Endodermal cell (in vitro differentiated cells): ENCODE measurements around the gene RERE. TPM values are rescaled to one million over a fixed set of nuclear protein-coding genes. Genes with fewer than 3 reads are reported as not detected.

Experiments
- DNase-seq: peaks from one replicate; pipeline ENCODE4 v3.0.0-alpha.2; 2017
- H3K27ac ChIP-seq: 2 replicates; pipeline ENCODE4 v1.5.1; 2013; ENCODE audit warnings: mild to moderate bottlenecking, low read depth, low read length, moderate library complexity
- H3K27me3 ChIP-seq: 2 replicates; pipeline ENCODE4 v1.6.1; 2013; ENCODE audit warnings: mild to moderate bottlenecking, low read length, moderate library complexity; ENCODE audit not compliant: insufficient read depth, control insufficient read depth, poor library complexity, severe bottlenecking
- H3K36me3 ChIP-seq: 2 replicates; pipeline ENCODE4 v1.7.0; 2013; ENCODE audit warnings: mild to moderate bottlenecking, low read length, moderate library complexity; ENCODE audit not compliant: control insufficient read depth, insufficient read depth
- H3K4me1 ChIP-seq: one replicate; pipeline ENCODE4 v1.7.0; 2013; ENCODE audit warnings: low read length; ENCODE audit not compliant: control insufficient read depth, insufficient read depth
- H3K4me3 ChIP-seq: 2 replicates; pipeline ENCODE4 v1.5.1; 2013; ENCODE audit warnings: mild to moderate bottlenecking, low read length, moderate library complexity
- H3K9ac ChIP-seq: 2 replicates; pipeline ENCODE4 v1.6.1; 2013; ENCODE audit warnings: mild to moderate bottlenecking, low read length, moderate library complexity; ENCODE audit not compliant: poor library complexity, severe bottlenecking; ENCODE audit errors: extremely low read depth
- H3K9me3 ChIP-seq: 2 replicates; pipeline ENCODE4 v1.6.1; 2013; ENCODE audit warnings: mild to moderate bottlenecking, low read length, moderate library complexity; ENCODE audit not compliant: control insufficient read depth
- H3K27ac Mint-ChIP-seq: 2 replicates; pipeline ENCODE4 v1.8.0; 2020; ENCODE audit warnings: mixed read lengths
- H3K27me3 Mint-ChIP-seq: 2 replicates; pipeline ENCODE4 v1.8.0; 2021; ENCODE audit warnings: mild to moderate bottlenecking, mixed read lengths; ENCODE audit not compliant: insufficient read depth
- H3K36me3 Mint-ChIP-seq: 2 replicates; pipeline ENCODE4 v1.8.0; 2020; ENCODE audit warnings: low read depth, mixed read lengths
- H3K4me1 Mint-ChIP-seq: 2 replicates; pipeline ENCODE4 v1.8.0; 2020; ENCODE audit warnings: mixed read lengths
- H3K4me3 Mint-ChIP-seq: 2 replicates; pipeline ENCODE4 v1.8.0; 2020; ENCODE audit warnings: mild to moderate bottlenecking, moderate library complexity, mixed read lengths
- H3K9me3 Mint-ChIP-seq: 2 replicates; pipeline ENCODE4 v1.8.0; 2020; ENCODE audit warnings: mild to moderate bottlenecking, mixed read lengths
- CTCF ChIP-seq: fragments of 200-600 bp; sonication (generic); conservative IDR thresholded peaks from 2 replicates; pipeline ENCODE4 v1.5.0; 2021; ENCODE audit warnings: antibody characterized with exemption, mild to moderate bottlenecking
- WGBS, 2 experiments: methylation state at CpG; one replicate each; pipeline versions ENCODE4 v1.1.5 to v1.1.7; 2013; ENCODE audit warnings: missing lambda C conversion rate in 2 of 2, mixed read lengths in 1 of 2; ENCODE audit not compliant: insufficient coverage in 1 of 2, insufficient read length in 1 of 2; 5-methylcytosine and 5-hydroxymethylcytosine counted together
- total RNA-seq, 2 donors: library from RNA; stranded (reverse); fragmentation: NEBNext Ultra II Directional in 1 of 2; extraction: Animal tissue kit (Norgen Biotek cat#: 25700) in 1 of 2; gene quantifications; 2 replicates in 1 of 2; 3 replicates in 1 of 2; pipeline ENCODE4 v1.2.1, GENCODE V29; 2021

RERE gene
- total RNA-seq, 2 donors from 2014 or later: 159 to 179 TPM

DNA sequence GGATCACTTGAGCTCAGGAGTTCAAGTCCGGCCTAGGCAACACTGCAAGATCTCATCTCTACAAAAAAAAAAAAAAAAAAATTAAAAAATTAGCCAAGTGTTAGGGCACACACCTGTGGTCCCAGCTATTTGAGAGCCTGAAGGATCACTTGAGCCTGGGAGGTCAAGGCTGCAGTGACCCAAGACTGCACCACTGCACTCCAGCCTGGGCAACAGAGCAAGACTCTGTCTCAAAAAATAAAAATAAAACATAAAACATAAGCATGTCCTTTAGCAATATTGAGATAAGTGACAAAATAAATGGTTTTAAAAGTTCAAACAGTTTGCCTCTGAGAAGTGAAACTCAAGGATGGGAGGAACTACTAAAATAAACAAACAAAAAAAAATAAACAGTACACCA, 101.2 kb downstream of the RERE start:
- Histone ChIP-seq H3K36me3 (no peaks in the 10 kb centered on the region), H3K9me3 (no peaks in the 10 kb centered on the region), H3K4me1 (peaks cover 9% of the 10 kb centered on the region), H3K9ac (no peak overlapping the region), H3K27me3 (no peaks in the 10 kb centered on the region), H3K4me3 (no peak overlapping the region), H3K27ac (no peak overlapping the region)
- no peak for TF ChIP-seq CTCF
- DNase-seq: no peak
- Mint-ChIP-seq H3K27ac (no peak overlapping the region), H3K4me3 (no peak overlapping the region), H3K9me3 (no peaks in the 10 kb centered on the region), H3K4me1 (peaks cover 34% of the 10 kb centered on the region), H3K27me3 (no peaks in the 10 kb centered on the region), H3K36me3 (peaks cover 9% of the 10 kb centered on the region)
- 100% methylated on average over 1 of the region's 1 CpG; no CpG with 5 or more reads in 1 of the 2 experiments for WGBS, 2 experiments

DNA sequence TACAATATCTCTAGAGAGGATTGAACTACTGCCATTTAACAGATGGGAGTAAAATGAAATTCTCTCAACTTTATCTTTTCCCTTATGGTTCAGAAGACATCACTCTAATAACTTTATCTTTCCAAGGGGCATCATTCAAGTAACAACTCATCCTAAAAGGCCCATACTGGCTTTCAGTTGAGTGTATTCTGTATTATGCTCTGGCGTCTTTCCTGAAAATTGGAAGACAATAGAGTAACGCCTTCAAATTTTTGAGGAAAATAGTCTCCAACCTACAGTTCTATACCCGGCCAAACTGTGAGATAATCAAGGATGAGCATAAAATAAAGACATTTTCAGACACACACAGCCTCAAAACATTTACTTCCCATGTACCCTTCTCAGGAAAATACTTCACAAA, 103.3 kb downstream of the RERE start:
- Histone ChIP-seq H3K27ac (no peak overlapping the region), H3K27me3 (no peaks in the 10 kb centered on the region), H3K9ac (no peak overlapping the region), H3K4me1 (peaks cover 9% of the 10 kb centered on the region), H3K36me3 (no peaks in the 10 kb centered on the region), H3K9me3 (no peaks in the 10 kb centered on the region), H3K4me3 (no peak overlapping the region)
- peak overlapping the region; percentile 4 for H3K27ac Mint-ChIP-seq
- H3K36me3 Mint-ChIP-seq: peaks cover 8% of the 10 kb centered on the region
- WGBS, 2 experiments: 98 to 100% methylated on average over 3 of the region's 3 CpGs
- H3K4me1 Mint-ChIP-seq: peaks cover 35% of the 10 kb centered on the region
- TF ChIP-seq CTCF: no peak
- no peaks in the 10 kb centered on the region for H3K9me3 Mint-ChIP-seq
- H3K27me3 Mint-ChIP-seq: no peaks in the 10 kb centered on the region
- no peak overlapping the region for H3K4me3 Mint-ChIP-seq
- no peak for DNase-seq

- peaks cover 11% of the 10 kb centered on the region for H3K4me1 ChIP-seq
- no peaks in the 10 kb centered on the region for H3K9me3 Mint-ChIP-seq
Observed at GRCh38 chr1:8712413-8713231, 104.8 kb downstream of the RERE start.

More at GRCh38 chr1:8712413-8713231, 104.8 kb downstream of the RERE start:
- H3K27ac ChIP-seq: peak overlapping the region; percentile 83
- H3K27me3 ChIP-seq: no peaks in the 10 kb centered on the region
- Mint-ChIP-seq H3K4me1 (peaks cover 30% of the 10 kb centered on the region), H3K36me3 (peaks cover 11% of the 10 kb centered on the region), H3K27me3 (no peaks in the 10 kb centered on the region), H3K27ac (peak overlapping the region; percentile 50), H3K4me3 (no peak overlapping the region)
- no peak for DNase-seq
- peak overlapping the region; percentile 22 for H3K9ac ChIP-seq
- 6 to 23% methylated on average over 2 to 5 of the region's 5 CpGs for WGBS, 2 experiments
- H3K4me3 ChIP-seq: no peak overlapping the region
- no peaks in the 10 kb centered on the region for H3K9me3 ChIP-seq
- no peak for TF ChIP-seq CTCF
- H3K36me3 ChIP-seq: no peaks in the 10 kb centered on the region
